ENCODE results near the gene POLDIP3.
A peak's percentile ranks its signal among the peaks of the same experiment; 100 is the strongest.

Gene POLDIP3

GRCh38 chr22:42645341-42645937, 30.8 kb upstream of the POLDIP3 start:
- Histone ChIP-seq H4K20me1 (ENCODE audit: insufficient read depth, low read length, poor library complexity, severe bottlenecking) (peaks cover 46% of the 10 kb centered on the region), H3F3A (ENCODE audit: low read depth) (no peaks in the 10 kb centered on the region), H3K36me3 (ENCODE audit: insufficient read depth, low read length) (no peaks in the 10 kb centered on the region), H3K79me2 (ENCODE audit: insufficient read depth, low read length) (peaks cover 61% of the 10 kb centered on the region), H3K9ac (ENCODE audit: low read depth, low read length, poor library complexity, severe bottlenecking) (peak overlapping the region; percentile 54), H2AFZ (ENCODE audit: low read length) (no peak overlapping the region), H3K4me1 (ENCODE audit: insufficient read depth, low read length, poor library complexity, severe bottlenecking) (peaks cover 42% of the 10 kb centered on the region), H3K4me3 (ENCODE audit: low read length, poor library complexity, severe bottlenecking) (peak overlapping the region; percentile 40), H3K9me3 (ENCODE audit: insufficient read depth, low read depth, low read length) (no peaks in the 10 kb centered on the region), H3K9me2 (replicated peaks; ENCODE audit: low read depth, low read length) (no peaks in the 10 kb centered on the region), H3K27me3 (ENCODE audit: insufficient read depth, low read length, poor library complexity, severe bottlenecking) (no peaks in the 10 kb centered on the region), H3K4me2 (ENCODE audit: low read depth, low read length, poor library complexity, severe bottlenecking) (peak overlapping the region; percentile 99)
- no peak for TF ChIP-seq EZH2phosphoT487 (IDR thresholded peaks at IDR 0.05; ENCODE audit: borderline replicate concordance)
- TF ChIP-seq CTCF (conservative IDR thresholded peaks at IDR 0.05; ENCODE audit: low read length): no peak

GRCh38 chr22:42644422-42645340, 30.0 kb upstream of the POLDIP3 start:
- no peak overlapping the region for H3K4me3 ChIP-seq (ENCODE audit: low read length, poor library complexity, severe bottlenecking)
- H2AFZ ChIP-seq (ENCODE audit: low read length): no peak overlapping the region
- H3F3A ChIP-seq (ENCODE audit: low read depth): no peaks in the 10 kb centered on the region
- H3K79me2 ChIP-seq (ENCODE audit: insufficient read depth, low read length): peaks cover 61% of the 10 kb centered on the region
- H3K4me2 ChIP-seq (ENCODE audit: low read depth, low read length, poor library complexity, severe bottlenecking): peak overlapping the region; percentile 99
- H3K27me3 ChIP-seq (ENCODE audit: insufficient read depth, low read length, poor library complexity, severe bottlenecking): no peaks in the 10 kb centered on the region
- peak overlapping the region; percentile 54 for H3K9ac ChIP-seq (ENCODE audit: low read depth, low read length, poor library complexity, severe bottlenecking)
- no peaks in the 10 kb centered on the region for H3K9me2 ChIP-seq (replicated peaks; ENCODE audit: low read depth, low read length)
- H3K4me1 ChIP-seq (ENCODE audit: insufficient read depth, low read length, poor library complexity, severe bottlenecking): peaks cover 46% of the 10 kb centered on the region
- no peak for TF ChIP-seq CTCF (conservative IDR thresholded peaks at IDR 0.05; ENCODE audit: low read length)
- no peak for TF ChIP-seq EZH2phosphoT487 (IDR thresholded peaks at IDR 0.05; ENCODE audit: borderline replicate concordance)
- no peaks in the 10 kb centered on the region for H3K36me3 ChIP-seq (ENCODE audit: insufficient read depth, low read length)
- H3K9me3 ChIP-seq (ENCODE audit: insufficient read depth, low read depth, low read length): no peaks in the 10 kb centered on the region
- peaks cover 48% of the 10 kb centered on the region for H4K20me1 ChIP-seq (ENCODE audit: insufficient read depth, low read length, poor library complexity, severe bottlenecking)

GRCh38 chr22:42643634-42644421, 29.1 kb upstream of the POLDIP3 start:
- Histone ChIP-seq H4K20me1 (ENCODE audit: insufficient read depth, low read length, poor library complexity, severe bottlenecking) (peaks cover 48% of the 10 kb centered on the region), H3K27me3 (ENCODE audit: insufficient read depth, low read length, poor library complexity, severe bottlenecking) (no peaks in the 10 kb centered on the region), H3K4me3 (ENCODE audit: low read length, poor library complexity, severe bottlenecking) (no peak overlapping the region), H3K9ac (ENCODE audit: low read depth, low read length, poor library complexity, severe bottlenecking) (no peak overlapping the region), H2AFZ (ENCODE audit: low read length) (no peak overlapping the region), H3K4me2 (ENCODE audit: low read depth, low read length, poor library complexity, severe bottlenecking) (peak overlapping the region; percentile 99), H3K79me2 (ENCODE audit: insufficient read depth, low read length) (peaks cover 59% of the 10 kb centered on the region), H3K4me1 (ENCODE audit: insufficient read depth, low read length, poor library complexity, severe bottlenecking) (peaks cover 46% of the 10 kb centered on the region), H3F3A (ENCODE audit: low read depth) (no peaks in the 10 kb centered on the region), H3K9me2 (replicated peaks; ENCODE audit: low read depth, low read length) (no peaks in the 10 kb centered on the region), H3K36me3 (ENCODE audit: insufficient read depth, low read length) (no peaks in the 10 kb centered on the region), H3K9me3 (ENCODE audit: insufficient read depth, low read depth, low read length) (no peaks in the 10 kb centered on the region)
- no peak for TF ChIP-seq EZH2phosphoT487 (IDR thresholded peaks at IDR 0.05; ENCODE audit: borderline replicate concordance)
- no peak for TF ChIP-seq CTCF (conservative IDR thresholded peaks at IDR 0.05; ENCODE audit: low read length)

Measured in Loucy (cell line).